WI38 (cell line): Measurements from ENCODE around the gene ATG5.
A peak's percentile ranks its signal among the peaks of the same experiment; 100 is the strongest.

ENCODE experiments used
- H3K4me3 ChIP-seq: 2 replicates; pipeline ENCODE4 v1.5.1; 2011; ENCODE audit warnings: low read depth, mild to moderate bottlenecking, control low read depth, low read length
- TF ChIP-seq, protein P1 (sequence below): IDR thresholded peaks from 2 replicates; pipeline ENCODE4 v1.5.1; 2012; ENCODE audit warnings: low read depth, mild to moderate bottlenecking, control low read depth, low read length

Gene ATG5

DNA sequence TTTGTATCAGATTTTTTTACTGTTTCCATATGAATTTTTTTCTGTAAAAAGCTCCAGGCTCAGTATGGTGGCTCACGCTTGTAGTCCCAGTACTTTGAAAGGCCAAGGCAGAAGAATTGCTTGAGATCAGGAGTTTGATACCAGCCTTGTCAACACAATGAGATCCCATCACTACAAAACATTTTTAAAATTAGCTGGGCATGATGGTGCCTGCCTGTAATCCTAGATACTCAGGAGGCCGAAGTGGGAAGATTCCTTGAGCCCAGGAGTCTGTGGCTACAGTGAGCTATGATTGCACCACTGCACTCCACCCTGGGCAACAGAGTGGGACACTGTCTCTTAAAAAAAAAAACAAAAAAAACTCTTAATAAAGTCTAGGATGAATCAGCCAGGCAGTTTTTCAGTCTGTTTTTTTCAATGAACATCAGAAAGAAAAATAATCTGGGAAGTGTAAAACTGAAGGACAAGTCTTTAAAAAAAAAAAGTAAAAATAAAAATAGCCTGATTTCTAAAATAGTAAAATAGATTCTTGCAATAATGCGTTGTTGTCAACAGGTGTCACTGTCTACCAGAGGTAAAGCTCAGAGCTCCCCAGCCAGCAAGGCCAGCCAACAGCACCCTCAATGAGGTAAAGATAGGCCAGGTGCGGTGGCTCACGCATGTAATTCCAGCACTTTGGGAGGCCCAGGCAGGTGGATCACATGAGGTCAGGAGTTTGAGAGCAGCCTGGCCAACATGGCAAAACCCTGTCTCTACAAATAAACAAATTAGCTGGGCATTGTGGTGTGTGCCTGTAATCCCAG is 9.3 kb upstream of the ATG5 start:
- TF ChIP-seq, protein P1, sequence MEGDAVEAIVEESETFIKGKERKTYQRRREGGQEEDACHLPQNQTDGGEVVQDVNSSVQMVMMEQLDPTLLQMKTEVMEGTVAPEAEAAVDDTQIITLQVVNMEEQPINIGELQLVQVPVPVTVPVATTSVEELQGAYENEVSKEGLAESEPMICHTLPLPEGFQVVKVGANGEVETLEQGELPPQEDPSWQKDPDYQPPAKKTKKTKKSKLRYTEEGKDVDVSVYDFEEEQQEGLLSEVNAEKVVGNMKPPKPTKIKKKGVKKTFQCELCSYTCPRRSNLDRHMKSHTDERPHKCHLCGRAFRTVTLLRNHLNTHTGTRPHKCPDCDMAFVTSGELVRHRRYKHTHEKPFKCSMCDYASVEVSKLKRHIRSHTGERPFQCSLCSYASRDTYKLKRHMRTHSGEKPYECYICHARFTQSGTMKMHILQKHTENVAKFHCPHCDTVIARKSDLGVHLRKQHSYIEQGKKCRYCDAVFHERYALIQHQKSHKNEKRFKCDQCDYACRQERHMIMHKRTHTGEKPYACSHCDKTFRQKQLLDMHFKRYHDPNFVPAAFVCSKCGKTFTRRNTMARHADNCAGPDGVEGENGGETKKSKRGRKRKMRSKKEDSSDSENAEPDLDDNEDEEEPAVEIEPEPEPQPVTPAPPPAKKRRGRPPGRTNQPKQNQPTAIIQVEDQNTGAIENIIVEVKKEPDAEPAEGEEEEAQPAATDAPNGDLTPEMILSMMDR: peak; percentile 53
- H3K4me3 ChIP-seq: no peak overlapping the region

DNA sequence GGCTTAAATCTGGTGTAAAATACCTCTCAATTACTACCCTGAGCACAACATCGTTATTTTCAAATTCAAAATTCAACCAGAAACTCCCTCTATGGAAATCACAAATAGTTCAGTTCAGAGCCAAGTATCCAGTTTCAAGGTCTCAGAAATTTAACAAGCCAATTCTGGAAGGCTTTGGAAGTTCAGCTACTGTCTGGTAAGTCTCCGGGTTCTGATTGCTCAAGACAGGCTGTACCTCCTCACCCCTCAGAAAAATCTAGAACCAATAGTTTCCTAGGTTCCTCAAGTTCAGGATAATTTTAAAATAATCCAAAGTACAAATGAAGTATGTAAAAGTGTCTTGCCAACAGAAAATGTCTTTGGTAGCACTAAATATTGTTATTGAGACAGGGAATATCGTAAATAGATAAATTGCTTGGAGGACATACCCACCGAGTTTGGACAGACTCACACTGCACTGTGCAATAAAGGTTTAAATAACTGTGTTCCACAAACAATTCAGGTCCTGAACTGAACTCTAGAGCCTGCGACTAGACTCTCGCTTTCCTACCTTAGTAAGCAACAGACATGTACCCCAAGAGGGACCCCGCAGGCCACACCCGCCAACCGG is 729 bp downstream of the ATG5 start:
- H3K4me3 ChIP-seq: peak overlapping the region; percentile 98
- TF ChIP-seq, protein P1: no peak

DNA sequence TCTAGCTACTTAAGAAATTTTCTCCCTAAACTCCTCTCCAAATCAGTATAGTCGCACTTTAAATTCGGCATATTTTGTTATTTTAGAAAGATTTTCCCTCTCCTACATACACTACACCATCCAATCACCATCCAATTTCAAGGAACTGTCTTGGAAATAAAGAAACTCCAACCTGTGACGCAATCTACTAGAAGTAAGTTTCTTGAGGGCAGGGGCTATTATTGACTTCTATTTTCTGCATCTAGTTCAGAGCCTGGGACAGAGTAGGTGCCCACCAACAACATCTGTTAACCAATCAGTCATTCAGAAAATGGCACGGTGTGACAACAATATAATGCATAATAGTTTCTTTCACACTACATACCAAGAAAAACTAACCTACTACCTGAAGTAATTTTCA is 3.6 kb downstream of the ATG5 start:
- TF ChIP-seq, protein P1: no peak
- no peak overlapping the region for H3K4me3 ChIP-seq

DNA sequence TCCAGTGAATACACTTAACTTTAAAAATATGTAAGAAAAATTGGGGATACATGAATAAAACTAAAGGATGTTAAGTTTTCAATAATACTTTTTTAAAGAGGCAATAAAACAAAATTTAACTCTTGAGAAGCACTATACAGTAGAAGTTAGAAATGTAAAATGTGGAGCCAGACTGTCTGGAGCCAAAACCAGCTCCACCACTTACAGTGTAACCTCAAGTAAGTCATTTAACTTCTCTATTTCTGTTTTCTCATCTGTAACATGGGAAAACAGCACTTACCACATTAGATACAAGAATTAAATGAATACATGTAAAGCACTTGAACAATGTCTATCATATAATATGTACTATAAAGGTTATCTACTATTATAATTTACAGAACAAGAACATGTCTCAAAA is 6.7 kb downstream of the ATG5 start:
- TF ChIP-seq, protein P1: no peak

DNA sequence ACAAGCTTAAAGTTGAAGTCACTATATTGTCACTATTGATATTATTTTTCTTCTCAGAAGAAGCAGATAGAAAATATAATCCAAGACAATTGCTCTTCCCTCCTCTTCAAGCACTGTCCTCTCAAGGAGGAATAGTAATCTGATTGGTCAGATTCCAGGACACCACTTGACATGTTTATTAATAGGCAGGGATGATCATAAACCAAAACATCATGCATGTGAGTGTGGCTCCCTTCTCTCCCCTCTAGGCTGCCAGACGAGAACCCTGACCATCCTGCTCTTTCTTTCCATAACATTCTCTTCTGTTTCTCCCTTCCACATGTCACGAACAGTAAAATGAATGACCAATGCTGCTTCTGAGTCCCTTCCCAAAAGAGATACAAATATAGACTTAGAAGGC is 7.5 kb downstream of the ATG5 start:
- H3K4me3 ChIP-seq: no peak overlapping the region
- TF ChIP-seq, protein P1: no peak

More for the DNA sequence above, 6.7 kb downstream of the ATG5 start:
- H3K4me3 ChIP-seq: no peak overlapping the region

DNA sequence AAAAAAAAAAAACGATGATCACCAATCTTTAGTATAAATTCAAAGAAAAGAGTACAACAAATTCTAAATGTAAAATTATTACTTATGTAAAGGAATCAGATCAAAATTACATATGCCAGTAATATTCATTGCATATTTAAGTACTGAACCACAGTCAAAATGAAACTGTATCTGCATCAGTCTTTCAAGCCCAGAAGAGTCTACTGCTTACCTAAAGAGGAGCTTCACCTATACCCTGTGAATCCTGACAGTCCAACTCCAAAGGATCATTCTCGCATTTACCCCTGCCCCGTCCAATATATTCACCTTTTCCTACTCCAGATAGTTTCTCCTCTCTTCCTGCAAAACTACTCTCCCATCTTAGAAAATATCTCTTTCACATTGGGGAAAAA is 9.2 kb downstream of the ATG5 start:
- H3K4me3 ChIP-seq: no peak overlapping the region
- TF ChIP-seq, protein P1: no peak

DNA sequence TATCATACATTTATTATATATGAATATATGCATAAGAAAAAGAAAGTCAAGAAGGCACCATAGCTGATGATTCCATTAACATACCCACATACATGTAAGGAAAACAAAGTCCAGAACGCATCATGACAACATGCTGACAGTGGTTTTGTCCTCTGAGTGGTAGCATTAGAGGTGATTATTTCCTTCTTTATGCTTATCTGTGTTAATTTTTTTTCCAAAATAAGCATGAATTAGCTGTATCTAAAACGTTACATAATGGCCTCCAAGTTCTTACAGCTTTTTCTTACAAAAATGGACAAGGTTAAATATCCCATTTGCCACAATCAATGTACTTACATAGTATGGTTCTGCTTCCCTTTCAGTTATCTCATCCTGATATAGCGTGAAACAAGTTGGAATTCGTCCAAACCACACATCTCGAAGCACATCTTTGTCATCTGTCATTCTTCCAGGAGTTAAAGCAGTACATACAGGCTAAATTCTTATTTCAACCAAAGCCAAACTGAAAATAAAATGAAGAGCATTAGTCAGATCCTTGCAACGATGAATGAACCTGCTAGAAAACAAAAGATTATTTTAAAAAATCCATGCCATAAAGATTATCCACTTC is 9.7 kb downstream of the ATG5 start:
- no peak overlapping the region for H3K4me3 ChIP-seq
- TF ChIP-seq, protein P1: no peak
